H7 (cell line): Measurements from ENCODE around the gene ZNF330. TPM values are rescaled to one million over a fixed set of nuclear protein-coding genes. Genes with fewer than 3 reads are reported as not detected.
A peak's percentile ranks its signal among the peaks of the same experiment; 100 is the strongest.
"Not testable (repeated sequence)": the region's sequence is repeated elsewhere in the genome, so short reads cannot be mapped to it uniquely, and the experiment has no call there.

Experiments used
- DNase-seq: peaks from one replicate; pipeline ENCODE4 v3.0.0; 2012
- H3K27me3 ChIP-seq: 2 replicates; pipeline ENCODE4 v1.6.0; 2011; ENCODE audit warnings: mild to moderate bottlenecking, low read length; ENCODE audit not compliant: control insufficient read depth, insufficient read depth
- H3K36me3 ChIP-seq: replicated peaks from 2 replicates; pipeline ENCODE4 v1.5.1; 2011; ENCODE audit warnings: low read length; ENCODE audit not compliant: control insufficient read depth, insufficient read depth
- H3K4me3 ChIP-seq: 2 replicates; pipeline ENCODE4 v1.5.1; 2011; ENCODE audit warnings: low read depth, mild to moderate bottlenecking, control low read depth, low read length, moderate library complexity; ENCODE audit not compliant: insufficient read depth
- total RNA-seq: library from RNA; depleted of rRNA; stranded (reverse); fragments of >200 nt; shearing (Covaris generic); gene quantifications from 2 replicates; pipeline ENCODE4 v1.2.3, GENCODE V29; 2014

The ZNF330 gene
- total RNA-seq, 1 experiment from 2014 or later: 41.3 TPM

GRCh38 chr4:141215030-141215429, 5.7 kb upstream of the ZNF330 start:
- H3K27me3 ChIP-seq: no peaks in the 10 kb centered on the region
- H3K4me3 ChIP-seq: no peak overlapping the region
- DNase-seq: no peak
- no peaks in the 10 kb centered on the region for H3K36me3 ChIP-seq

GRCh38 chr4:141216002-141216761, 4.5 kb upstream of the ZNF330 start:
- H3K4me3 ChIP-seq: no peak overlapping the region
- H3K36me3 ChIP-seq: no peaks in the 10 kb centered on the region
- no peak for DNase-seq
- H3K27me3 ChIP-seq: no peaks in the 10 kb centered on the region

- Histone ChIP-seq H3K27me3 (no peaks in the 10 kb centered on the region), H3K4me3 (no peak overlapping the region), H3K36me3 (no peaks in the 10 kb centered on the region; the same call in none of the 2 replicates)
- DNase-seq: peak; percentile 24
These were observed 424 bp upstream of the ZNF330 start for GRCh38 chr4:141220271-141220670.

- H3K27me3 ChIP-seq: no peaks in the 10 kb centered on the region
- no peak for DNase-seq
- no peak overlapping the region for H3K4me3 ChIP-seq
- H3K36me3 ChIP-seq: no peaks in the 10 kb centered on the region; the same call in none of the 2 replicates
These were observed 2.7 kb downstream of the ZNF330 start for GRCh38 chr4:141223418-141223817.

- not testable (repeated sequence) for H3K27me3 ChIP-seq, H3K36me3 ChIP-seq, DNase-seq, H3K4me3 ChIP-seq
These were observed 6.6 kb downstream of the ZNF330 start for GRCh38 chr4:141227280-141227679.

GRCh38 chr4:141229408-141230101, 8.9 kb downstream of the ZNF330 start:
- peaks cover 9% of the 10 kb centered on the region for H3K36me3 ChIP-seq

GRCh38 chr4:141233673-141234072, 13.0 kb downstream of the ZNF330 start:
- Histone ChIP-seq H3K4me3 (no peak overlapping the region), H3K27me3 (no peaks in the 10 kb centered on the region)

More at GRCh38 chr4:141229408-141230101, 8.9 kb downstream of the ZNF330 start:
- no peak overlapping the region for H3K4me3 ChIP-seq
- no peaks in the 10 kb centered on the region for H3K27me3 ChIP-seq
- no peak for DNase-seq

GRCh38 chr4:141238186-141238585, 17.5 kb downstream of the ZNF330 start:
- H3K36me3 ChIP-seq: peaks cover 4% of the 10 kb centered on the region
- DNase-seq: no peak
- H3K27me3 ChIP-seq: no peaks in the 10 kb centered on the region
- H3K4me3 ChIP-seq: no peak overlapping the region

More at GRCh38 chr4:141233673-141234072, 13.0 kb downstream of the ZNF330 start:
- H3K36me3 ChIP-seq: peaks cover 9% of the 10 kb centered on the region
- no peak for DNase-seq

- no peak for DNase-seq
- Histone ChIP-seq H3K4me3 (no peak overlapping the region), H3K36me3 (no peaks in the 10 kb centered on the region), H3K27me3 (no peaks in the 10 kb centered on the region)
These were observed 19.6 kb downstream of the ZNF330 start for GRCh38 chr4:141240259-141240658.

- no peak for DNase-seq
- H3K27me3 ChIP-seq: no peaks in the 10 kb centered on the region
- no peak overlapping the region for H3K4me3 ChIP-seq
- no peaks in the 10 kb centered on the region for H3K36me3 ChIP-seq
These were observed 20.0 kb downstream of the ZNF330 start for GRCh38 chr4:141240671-141241070.

- Histone ChIP-seq H3K27me3 (no peaks in the 10 kb centered on the region), H3K36me3 (no peaks in the 10 kb centered on the region), H3K4me3 (no peak overlapping the region)
- DNase-seq: no peak
These were observed 21.3 kb downstream of the ZNF330 start for GRCh38 chr4:141241986-141242385.

- no peak overlapping the region for H3K4me3 ChIP-seq
- no peak for DNase-seq
- H3K36me3 ChIP-seq: no peaks in the 10 kb centered on the region
- H3K27me3 ChIP-seq: no peaks in the 10 kb centered on the region
These were observed 23.7 kb downstream of the ZNF330 start for GRCh38 chr4:141244419-141244818.

GRCh38 chr4:141246243-141246642, 25.5 kb downstream of the ZNF330 start:
- DNase-seq: no peak
- Histone ChIP-seq H3K4me3 (no peak overlapping the region), H3K27me3 (no peaks in the 10 kb centered on the region), H3K36me3 (no peaks in the 10 kb centered on the region)

- no peak for DNase-seq
- no peaks in the 10 kb centered on the region for H3K27me3 ChIP-seq
- H3K4me3 ChIP-seq: no peak overlapping the region
These were observed 26.2 kb downstream of the ZNF330 start for GRCh38 chr4:141246683-141247429.

GRCh38 chr4:141247430-141247780, 26.7 kb downstream of the ZNF330 start:
- no peak for DNase-seq
- Histone ChIP-seq H3K4me3 (no peak overlapping the region), H3K36me3 (no peaks in the 10 kb centered on the region), H3K27me3 (no peaks in the 10 kb centered on the region)

More at GRCh38 chr4:141246683-141247429, 26.2 kb downstream of the ZNF330 start:
- H3K36me3 ChIP-seq: no peaks in the 10 kb centered on the region
